ENCODE measurements around the gene ATP8B2.
"Not testable (repeated sequence)": the region's sequence is repeated elsewhere in the genome, so short reads cannot be mapped to it uniquely, and the experiment has no call there.

ATP8B2 gene

GRCh38 chr1:154344977-154345837 is 19.9 kb downstream of the ATP8B2 start:
- in situ Hi-C loops (cut with MboI; ENCODE audit: low sequenced_read_pairs): no loop called here

GRCh38 chr1:154346276-154346917 is 21.1 kb downstream of the ATP8B2 start:
- in situ Hi-C loops (cut with MboI; ENCODE audit: low sequenced_read_pairs): no loop called here

GRCh38 chr1:154347961-154348360 is 22.6 kb downstream of the ATP8B2 start:
- in situ Hi-C loops (cut with MboI; ENCODE audit: low sequenced_read_pairs): no loop called here

GRCh38 chr1:154348429-154349076 is 23.2 kb downstream of the ATP8B2 start:
- in situ Hi-C loops (cut with MboI; ENCODE audit: low sequenced_read_pairs): no loop called here

- in situ Hi-C loops (cut with MboI; ENCODE audit: low sequenced_read_pairs): no loop called here
These were observed 23.8 kb downstream of the ATP8B2 start for GRCh38 chr1:154349121-154349520.

- in situ Hi-C loops (cut with MboI; ENCODE audit: low sequenced_read_pairs): no loop called here
These were observed 25.1 kb downstream of the ATP8B2 start for GRCh38 chr1:154350383-154350782.

GRCh38 chr1:154351363-154352068 is 26.2 kb downstream of the ATP8B2 start:
- in situ Hi-C loops (cut with MboI; ENCODE audit: low sequenced_read_pairs): no loop called here

GRCh38 chr1:154352245-154352580 is 26.9 kb downstream of the ATP8B2 start:
- in situ Hi-C loops (cut with MboI; ENCODE audit: low sequenced_read_pairs): no loop called here

- in situ Hi-C loops (cut with MboI; ENCODE audit: low sequenced_read_pairs): no loop called here
These were observed 27.5 kb downstream of the ATP8B2 start for GRCh38 chr1:154352581-154353459.

GRCh38 chr1:154353460-154353904 is 28.2 kb downstream of the ATP8B2 start:
- in situ Hi-C loops (cut with MboI; ENCODE audit: low sequenced_read_pairs): no loop called here

GRCh38 chr1:154353966-154354365 is 28.6 kb downstream of the ATP8B2 start:
- in situ Hi-C loops (cut with MboI; ENCODE audit: low sequenced_read_pairs): no loop called here

GRCh38 chr1:154358519-154358918 is 33.2 kb downstream of the ATP8B2 start:
- in situ Hi-C loops (cut with MboI; ENCODE audit: low sequenced_read_pairs): no loop called here

GRCh38 chr1:154360288-154360687 is 35.0 kb downstream of the ATP8B2 start:
- in situ Hi-C loops (cut with MboI; ENCODE audit: low sequenced_read_pairs): no loop called here

GRCh38 chr1:154360881-154361280 is 35.6 kb downstream of the ATP8B2 start:
- in situ Hi-C loops (cut with MboI; ENCODE audit: low sequenced_read_pairs): not testable (repeated sequence)

GRCh38 chr1:154361357-154361756 is 36.0 kb downstream of the ATP8B2 start:
- in situ Hi-C loops (cut with MboI; ENCODE audit: low sequenced_read_pairs): no loop called here

GRCh38 chr1:154371436-154371835 is 46.1 kb downstream of the ATP8B2 start:
- in situ Hi-C loops (cut with MboI; ENCODE audit: low sequenced_read_pairs): no loop called here

GRCh38 chr1:154373777-154374357 is 48.5 kb downstream of the ATP8B2 start:
- in situ Hi-C loops (cut with MboI; ENCODE audit: low sequenced_read_pairs): not testable (repeated sequence)

GRCh38 chr1:154379301-154379700 is 54.0 kb downstream of the ATP8B2 start:
- in situ Hi-C loops (cut with MboI; ENCODE audit: low sequenced_read_pairs): no loop called here

GRCh38 chr1:154384650-154385489 is 59.5 kb downstream of the ATP8B2 start:
- in situ Hi-C loops (cut with MboI; ENCODE audit: low sequenced_read_pairs): no loop called here
